HepG2 (cell line): ENCODE results near the gene HOXA1. TPM values are rescaled to one million over a fixed set of nuclear protein-coding genes. Genes with fewer than 3 reads are reported as not detected.

Experiments used
- AHR ChIP-seq: IDR thresholded peaks from 2 replicates; pipeline ENCODE4 v1.6.1; 2018; ENCODE audit warnings: missing genetic modification reagents, missing compliant biosample characterization
- CREB1 ChIP-seq, 2 experiments: fragments of 450-650 bp in 1 of 2; IDR thresholded peaks; 2 replicates each; pipeline ENCODE4 v1.6.1; 2016 to 2017; ENCODE audit warnings: control low read depth in 1 of 2, mild to moderate bottlenecking in 1 of 2, missing compliant biosample characterization in 1 of 2, missing genetic modification characterization in 1 of 2
- DNMT3B ChIP-seq: conservative IDR thresholded peaks from 2 replicates; pipeline ENCODE4 v1.6.1; 2016; ENCODE audit warnings: missing biosample characterization, control low read depth
- HCFC1 ChIP-seq: fragments of 150-350 bp; IDR thresholded peaks from 2 replicates; pipeline ENCODE4 v1.6.1; 2014; ENCODE audit warnings: low read depth, low read length
- MXD3 ChIP-seq: IDR thresholded peaks from 2 replicates; pipeline ENCODE4 v1.6.1; 2016; ENCODE audit warnings: mild to moderate bottlenecking, missing biosample characterization, missing genetic modification reagents
- NFKBIZ ChIP-seq: IDR thresholded peaks from 2 replicates; pipeline ENCODE4 v1.6.1; 2018; ENCODE audit warnings: missing genetic modification reagents, missing compliant biosample characterization
- NFYC ChIP-seq: IDR thresholded peaks from 2 replicates; pipeline ENCODE4 v1.6.1; 2016; ENCODE audit warnings: missing genetic modification reagents, missing compliant biosample characterization
- NR1H2 ChIP-seq: sonication (generic); formaldehyde crosslinking; IDR thresholded peaks from 2 replicates; pipeline ENCODE4 v1.8.1; 2022; ENCODE audit warnings: low read depth, missing genetic modification reagents, borderline replicate concordance
- PAXIP1 ChIP-seq: sonication (generic); formaldehyde crosslinking; conservative IDR thresholded peaks from 2 replicates; pipeline ENCODE4 v1.4.0; 2020; ENCODE audit warnings: mild to moderate bottlenecking, missing genetic modification reagents, moderate library complexity
- PRDM10 ChIP-seq: sonication (generic); formaldehyde crosslinking; IDR thresholded peaks from 2 replicates; pipeline ENCODE4 v1.4.0; 2020; ENCODE audit warnings: low read depth, missing genetic modification reagents
- RBFOX2 ChIP-seq: fragments of 200-400 bp; formaldehyde crosslinking; IDR thresholded peaks from 2 replicates; pipeline ENCODE4 v1.6.1; 2017; ENCODE audit warnings: low read depth, mild to moderate bottlenecking, low read length
- SP140L ChIP-seq: sonication (generic); formaldehyde crosslinking; IDR thresholded peaks from 2 replicates; pipeline ENCODE4 v1.4.0; 2020; ENCODE audit warnings: missing genetic modification reagents, borderline replicate concordance
- TFDP1 ChIP-seq: IDR thresholded peaks from 2 replicates; pipeline ENCODE4 v1.6.1; 2016; ENCODE audit warnings: missing compliant biosample characterization, missing genetic modification reagents, borderline replicate concordance
- TGIF2 ChIP-seq: IDR thresholded peaks from 2 replicates; pipeline ENCODE4 v1.6.1; 2016; ENCODE audit warnings: control low read depth, missing compliant biosample characterization
- ZNF256 ChIP-seq: sonication (generic); formaldehyde crosslinking; conservative IDR thresholded peaks from 2 replicates; pipeline ENCODE4 v1.4.0; 2020; ENCODE audit warnings: missing genetic modification reagents
- ZNF382 ChIP-seq: sonication (generic); formaldehyde crosslinking; IDR thresholded peaks from 2 replicates; pipeline ENCODE4 v1.5.0; 2020; ENCODE audit warnings: missing genetic modification reagents, mild to moderate bottlenecking, borderline replicate concordance
- ZNF713 ChIP-seq: sonication (generic); formaldehyde crosslinking; IDR thresholded peaks from 2 replicates; pipeline ENCODE4 v1.4.0; 2020; ENCODE audit warnings: mild to moderate bottlenecking, missing genetic modification reagents
- ZNF780A ChIP-seq: sonication (generic); formaldehyde crosslinking; IDR thresholded peaks from 2 replicates; pipeline ENCODE4 v1.8.0; 2022; ENCODE audit warnings: mild to moderate bottlenecking, missing genetic modification reagents, moderate library complexity
- ZNF891 ChIP-seq: sonication (generic); formaldehyde crosslinking; IDR thresholded peaks from 2 replicates; pipeline ENCODE4 v1.5.0; 2020; ENCODE audit warnings: mild to moderate bottlenecking, missing genetic modification reagents
- polyA plus RNA-seq, 8 experiments: library from polyadenylated mRNA; depleted of rRNA in 3 of 8; stranded (reverse) in 7 of 8; unstranded in 1 of 8; fragments of >200 nt; fragmentation: Illumina TruSeq in 4 of 8; extraction: Trizol in 4 of 8; gene quantifications; 2 replicates each; pipeline versions ENCODE4 v1.2.1 to v1.2.3, GENCODE V29; 2011 to 2016; ENCODE audit warnings: low read depth in 4 of 8, missing spikeins in 1 of 8, mixed read lengths in 1 of 8; ENCODE audit not compliant: insufficient read depth in 1 of 8
- total RNA-seq, 5 experiments: library from RNA; depleted of rRNA; stranded (reverse); fragments of >200 nt; fragmentation: Illumina TruSeq; extraction: Trizol; gene quantifications; 2 replicates each; pipeline ENCODE4 v1.2.3, GENCODE V29; 2016; ENCODE audit warnings: low read depth in 1 of 5

HOXA1 gene
- total and polyA plus RNA-seq, 2 of the 13 experiments (the other 11 are each of a cell fraction or from before 2014, with no cell fraction given), result 0.18 to 0.20 TPM

GRCh38 chr7:27130540-27131389 lies 35.0 kb upstream of the HOXA1 start, which contains the start of gene HOXA4 (continued):
- no peak for TF ChIP-seq DNMT3B (CRISPR knock-in tag)
- TF ChIP-seq NR1H2 (CRISPR knock-in tag), result no peak
- no peak for TF ChIP-seq HCFC1
- no peak for TF ChIP-seq ZNF891 (CRISPR knock-in tag)
- TF ChIP-seq TGIF2 (CRISPR knock-in tag), result peak; percentile 26; the same call in 1 of the 2 replicates
- no peak for TF ChIP-seq NFKBIZ (CRISPR knock-in tag)
- no peak for TF ChIP-seq AHR
- TF ChIP-seq ZNF382 (CRISPR knock-in tag), result no peak
- TF ChIP-seq TFDP1, result peak; percentile 94
- no peak for TF ChIP-seq ZNF713
- peak; percentile 74 for TF ChIP-seq PAXIP1 (CRISPR knock-in tag)
- peak; percentile 95 for TF ChIP-seq NFYC (CRISPR knock-in tag)
- TF ChIP-seq MXD3 (CRISPR knock-in tag), result peak; percentile 73
- no peak for TF ChIP-seq ZNF780A (CRISPR knock-in tag)
- TF ChIP-seq RBFOX2, result peak; percentile 86
- no peak for TF ChIP-seq SP140L (CRISPR knock-in tag)
- no peak for TF ChIP-seq ZNF256 (CRISPR knock-in tag)
- TF ChIP-seq PRDM10 (CRISPR knock-in tag), result no peak; the same call in 1 of the 2 replicates
- 0 out of 2 replicates have a peak, but pooled peaks have one; percentile 12 for TF ChIP-seq CREB1 (IDR thresholded peaks at IDR 0.05)
- no peak for TF ChIP-seq CREB1 (CRISPR knock-in tag; IDR thresholded peaks at IDR 0.05)
